K562 (cell line): ENCODE measurements around the gene ZNF462. TPM values are rescaled to one million over a fixed set of nuclear protein-coding genes. Genes with fewer than 3 reads are reported as not detected.

Experiments used
- ATF1 ChIP-seq, 2 experiments: fragments of 450-650 bp in 1 of 2; IDR thresholded peaks; 2 replicates each; pipeline ENCODE4 v1.6.1; 2016; ENCODE audit warnings: missing compliant biosample characterization in 1 of 2, missing genetic modification characterization in 1 of 2
- FOXO4 ChIP-seq: fragments of 450-650 bp; formaldehyde crosslinking; IDR thresholded peaks from 2 replicates; pipeline ENCODE4 v1.4.0; 2020; ENCODE audit warnings: mild to moderate bottlenecking, moderate library complexity
- JUN ChIP-seq, 2 experiments: sonication (generic) in 1 of 2; formaldehyde crosslinking in 1 of 2; IDR thresholded peaks; 2 replicates each; pipeline versions ENCODE4 v1.6.1 to v1.8.0; 2012 to 2022; ENCODE audit warnings: borderline replicate concordance in 2 of 2, mild to moderate bottlenecking in 2 of 2, improper control_type of control experiment in 1 of 2, low read depth in 1 of 2, low read length in 1 of 2, missing genetic modification reagents in 1 of 2
- PPARD ChIP-seq: fragments of 250-450 bp; sonication (Bioruptor Pico); IDR thresholded peaks from 2 replicates; pipeline ENCODE4 v1.8.0; 2022; ENCODE audit warnings: inconsistent platforms, mild to moderate bottlenecking, moderate library complexity
- USF1 ChIP-seq: sonication (generic); formaldehyde crosslinking; IDR thresholded peaks from 2 replicates; pipeline ENCODE4 v1.9.0; 2022; ENCODE audit warnings: mild to moderate bottlenecking, missing genetic modification reagents
- polyA plus RNA-seq, 8 experiments: library from polyadenylated mRNA; depleted of rRNA in 4 of 8; stranded (reverse) in 5 of 8; unstranded in 3 of 8; fragments of >200 nt; fragmentation: Nextera tagmentation in 2 of 8; fragmentation: Illumina TruSeq in 1 of 8; extraction: Ambion mirVana in 2 of 8; extraction: Trizol in 1 of 8; gene quantifications; 2 replicates each; pipeline versions ENCODE4 v1.2.1 to v1.2.3, GENCODE V29; 2011 to 2014; ENCODE audit warnings: inconsistent platforms in 1 of 8, missing spikeins in 1 of 8
- total RNA-seq, 7 experiments: library from RNA; depleted of rRNA in 6 of 7; stranded (reverse); fragments of >200 nt in 6 of 7; fragmentation: Illumina TruSeq in 2 of 7; extraction: Trizol in 2 of 7; gene quantifications; 2 replicates each; pipeline versions ENCODE4 v1.2.1 to v1.2.3, GENCODE V29; 2011 to 2021; ENCODE audit warnings: low replicate concordance in 1 of 7
- TF ChIP-seq, protein P1 (sequence below): sonication (generic); formaldehyde crosslinking; IDR thresholded peaks from 2 replicates; pipeline ENCODE4 v1.8.1; 2023; ENCODE audit warnings: mild to moderate bottlenecking, missing genetic modification reagents

The ZNF462 gene
- total and polyA plus RNA-seq, 9 of the 15 experiments (the other 6 are each of a cell fraction or from before 2014, with no cell fraction given) = 0.20 TPM; not detected in 8

DNA sequence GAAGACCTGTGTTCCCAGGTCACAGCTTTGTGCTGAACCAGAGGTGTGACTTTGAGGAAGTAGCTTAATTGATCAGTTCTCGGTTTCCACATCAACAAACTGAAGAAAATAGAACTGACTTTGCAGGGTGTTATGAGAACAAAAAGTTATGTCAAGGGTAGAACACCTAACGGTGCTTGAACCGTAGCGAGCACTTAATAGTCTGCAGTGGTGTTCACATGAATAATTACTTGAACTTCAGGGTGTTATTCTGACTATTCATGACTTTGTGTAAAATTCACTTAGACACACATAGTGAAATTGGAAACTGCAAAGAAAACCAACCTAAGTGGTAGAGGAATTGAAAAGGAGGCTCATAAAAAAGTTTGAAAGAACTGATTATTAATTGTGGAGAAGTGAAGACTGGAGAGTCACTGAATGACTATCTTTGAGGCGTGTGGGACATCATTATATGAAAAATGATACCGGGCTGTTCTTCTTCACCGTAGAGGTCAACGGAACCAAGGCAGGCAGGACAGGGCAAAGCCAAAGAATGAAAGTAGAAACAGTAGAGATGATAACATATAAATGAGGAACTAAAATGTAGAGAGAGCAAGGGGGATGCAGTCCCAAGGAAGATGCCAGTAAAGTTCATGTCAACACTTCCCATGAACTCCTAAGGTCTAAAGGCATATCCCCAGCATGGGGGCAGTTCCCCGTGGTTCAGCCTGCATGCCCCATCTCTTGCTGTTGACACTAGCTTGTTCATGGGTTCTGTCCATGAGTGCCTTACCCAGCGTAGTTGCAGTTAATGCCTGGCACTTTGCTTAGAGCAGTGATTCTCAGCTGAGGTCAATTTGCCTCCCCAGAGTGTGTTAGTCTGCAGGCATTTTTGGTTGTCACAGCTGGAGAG lies 118.7 kb downstream of the ZNF462 start (continued):
- TF ChIP-seq JUN (IDR thresholded peaks at IDR 0.05; ENCODE audit: borderline replicate concordance, low read depth, low read length) (no peak), JUN (CRISPR knock-in tag; IDR thresholded peaks at IDR 0.05; ENCODE audit: borderline replicate concordance) (no peak), PPARD (CRISPR knock-in tag) (no peak), ATF1 (CRISPR knock-in tag; IDR thresholded peaks at IDR 0.05) (no peak), ATF1 (tag; IDR thresholded peaks at IDR 0.05) (no peak), USF1 (no peak), FOXO4 (CRISPR knock-in tag) (no peak)
- TF ChIP-seq, protein P1, sequence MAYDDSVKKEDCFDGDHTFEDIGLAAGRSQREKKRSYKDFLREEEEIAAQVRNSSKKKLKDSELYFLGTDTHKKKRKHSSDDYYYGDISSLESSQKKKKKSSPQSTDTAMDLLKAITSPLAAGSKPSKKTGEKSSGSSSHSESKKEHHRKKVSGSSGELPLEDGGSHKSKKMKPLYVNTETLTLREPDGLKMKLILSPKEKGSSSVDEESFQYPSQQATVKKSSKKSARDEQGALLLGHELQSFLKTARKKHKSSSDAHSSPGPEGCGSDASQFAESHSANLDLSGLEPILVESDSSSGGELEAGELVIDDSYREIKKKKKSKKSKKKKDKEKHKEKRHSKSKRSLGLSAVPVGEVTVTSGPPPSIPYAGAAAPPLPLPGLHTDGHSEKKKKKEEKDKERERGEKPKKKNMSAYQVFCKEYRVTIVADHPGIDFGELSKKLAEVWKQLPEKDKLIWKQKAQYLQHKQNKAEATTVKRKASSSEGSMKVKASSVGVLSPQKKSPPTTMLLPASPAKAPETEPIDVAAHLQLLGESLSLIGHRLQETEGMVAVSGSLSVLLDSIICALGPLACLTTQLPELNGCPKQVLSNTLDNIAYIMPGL (CRISPR knock-in tag) = no peak
